ENCODE results near the gene VAT1L. TPM values are rescaled to one million over a fixed set of nuclear protein-coding genes. Genes with fewer than 3 reads are reported as not detected.
"Not testable (repeated sequence)": the region's sequence is repeated elsewhere in the genome, so short reads cannot be mapped to it uniquely, and the experiment has no call there.

VAT1L gene
- total RNA-seq, 4 donors from 2014 or later, result 0.53 to 2.5 (median 0.92) TPM

- Histone ChIP-seq H3K27me3 (no peaks in the 10 kb centered on the region), H3K27ac (no peak overlapping the region), H3K4me1 (no peaks in the 10 kb centered on the region), H3K4me3 (no peak overlapping the region), H3K9me3 (no peaks in the 10 kb centered on the region), H3K36me3 (no peaks in the 10 kb centered on the region)
- no peak for TF ChIP-seq POLR2A (IDR thresholded peaks at IDR 0.05)
- TF ChIP-seq CTCF (IDR thresholded peaks at IDR 0.05), result no peak
- no peak for DNase-seq
These were observed 155.4 kb downstream of the VAT1L start for GRCh38 chr16:77943801-77944200.

GRCh38 chr16:77944631-77945030, 156.3 kb downstream of the VAT1L start:
- no peak overlapping the region for H3K27ac ChIP-seq
- H3K27me3 ChIP-seq, result no peaks in the 10 kb centered on the region
- no peaks in the 10 kb centered on the region for H3K4me1 ChIP-seq
- TF ChIP-seq CTCF (IDR thresholded peaks at IDR 0.05), result no peak
- TF ChIP-seq POLR2A (IDR thresholded peaks at IDR 0.05), result no peak
- H3K36me3 ChIP-seq, result no peaks in the 10 kb centered on the region
- no peak for DNase-seq
- no peak overlapping the region for H3K4me3 ChIP-seq
- H3K9me3 ChIP-seq, result no peaks in the 10 kb centered on the region

DNA sequence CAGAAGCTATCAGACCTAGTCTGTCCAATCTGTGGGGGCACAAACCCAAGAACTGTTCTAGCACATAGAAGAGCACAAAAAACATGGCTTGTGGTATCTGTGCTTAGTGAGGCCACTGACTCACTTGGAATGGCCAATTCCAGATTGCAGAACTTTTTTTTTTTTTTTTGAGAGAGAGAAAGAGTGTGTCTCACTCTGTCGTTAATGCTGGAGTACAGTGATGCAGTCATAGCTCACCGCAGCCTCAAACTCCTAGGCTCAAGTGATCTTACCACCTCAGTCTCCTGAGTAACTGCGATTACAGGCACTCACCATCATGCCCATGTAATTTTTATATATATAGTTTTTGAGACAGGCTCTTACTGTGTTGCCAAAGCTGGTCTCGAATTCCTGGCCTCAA, 156.8 kb downstream of the VAT1L start:
- no peak overlapping the region for H3K27ac ChIP-seq
- H3K4me1 ChIP-seq, result no peaks in the 10 kb centered on the region
- no peaks in the 10 kb centered on the region for H3K9me3 ChIP-seq
- H3K4me3 ChIP-seq, result no peak overlapping the region
- DNase-seq, result no peak
- no peaks in the 10 kb centered on the region for H3K36me3 ChIP-seq
- H3K27me3 ChIP-seq, result no peaks in the 10 kb centered on the region
- no peak for TF ChIP-seq CTCF (IDR thresholded peaks at IDR 0.05)
- TF ChIP-seq POLR2A (IDR thresholded peaks at IDR 0.05), result no peak

DNA sequence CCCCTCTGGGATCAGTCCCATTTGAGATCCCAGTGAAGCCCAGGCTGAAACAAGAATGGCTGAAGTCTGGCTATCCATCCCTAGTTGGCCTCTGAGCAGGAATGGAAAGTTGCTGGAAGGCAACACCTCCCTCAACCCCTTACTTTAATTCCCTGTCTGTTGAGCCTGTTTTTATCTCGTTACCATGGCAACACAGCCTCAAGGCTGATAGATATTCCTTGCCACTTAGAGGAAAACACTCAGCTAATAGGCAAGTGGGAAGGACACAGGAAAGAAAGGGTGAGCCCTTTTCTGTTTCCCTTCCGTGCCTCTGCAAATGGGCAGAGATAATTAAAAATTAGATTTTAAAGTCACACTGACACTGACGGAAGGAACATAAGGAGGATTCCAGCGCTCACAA, 158.5 kb downstream of the VAT1L start:
- Histone ChIP-seq H3K36me3 (no peaks in the 10 kb centered on the region), H3K27me3 (no peaks in the 10 kb centered on the region), H3K9me3 (no peaks in the 10 kb centered on the region), H3K4me3 (no peak overlapping the region), H3K27ac (no peak overlapping the region), H3K4me1 (no peaks in the 10 kb centered on the region)
- DNase-seq, result no peak
- TF ChIP-seq CTCF (IDR thresholded peaks at IDR 0.05), result no peak
- TF ChIP-seq POLR2A (IDR thresholded peaks at IDR 0.05), result no peak

GRCh38 chr16:77947590-77947989, 159.2 kb downstream of the VAT1L start:
- H3K4me1 ChIP-seq, DNase-seq, H3K27ac ChIP-seq, H3K4me3 ChIP-seq, H3K27me3 ChIP-seq, H3K36me3 ChIP-seq, H3K9me3 ChIP-seq: not testable (repeated sequence)

DNA sequence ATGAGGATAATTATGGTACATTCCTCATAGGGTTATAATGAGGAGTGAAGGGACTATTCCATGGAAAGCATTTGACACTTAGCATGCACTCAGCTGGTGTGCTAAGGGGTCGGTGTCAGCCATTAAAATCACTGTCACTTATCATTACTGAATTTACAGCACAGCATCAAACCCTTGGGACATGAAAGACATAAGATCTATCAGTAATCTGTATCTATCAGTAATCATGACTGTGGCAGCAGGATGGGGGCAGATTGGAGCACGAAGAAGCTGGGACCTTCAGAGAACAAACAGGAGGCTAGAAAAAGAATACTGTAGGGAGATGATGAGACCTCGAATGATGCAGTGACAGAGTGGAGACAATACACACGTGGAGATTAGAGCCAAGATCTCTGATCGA, 160.5 kb downstream of the VAT1L start:
- no peaks in the 10 kb centered on the region for H3K4me1 ChIP-seq
- H3K27me3 ChIP-seq, result no peaks in the 10 kb centered on the region
- H3K4me3 ChIP-seq, result no peak overlapping the region
- no peak overlapping the region for H3K27ac ChIP-seq
- no peaks in the 10 kb centered on the region for H3K9me3 ChIP-seq
- TF ChIP-seq POLR2A (IDR thresholded peaks at IDR 0.05), result no peak
- TF ChIP-seq CTCF (IDR thresholded peaks at IDR 0.05), result no peak
- no peak for DNase-seq
- no peaks in the 10 kb centered on the region for H3K36me3 ChIP-seq

Measured in Peyer's patch (tissue), 4 donors.